Mucosa of rectum (tissue), 2 donors: ENCODE data around the gene ADAMTSL5.
"Not testable (repeated sequence)": the region's sequence is repeated elsewhere in the genome, so short reads cannot be mapped to it uniquely, and the experiment has no call there.

Experiments used
- H3K27ac ChIP-seq, 2 donors: one replicate each; pipeline ENCODE4 v1.7.0; 2013; ENCODE audit warnings: inconsistent platforms in 2 of 2, low read depth in 2 of 2, low read length in 2 of 2
- H3K27me3 ChIP-seq, 2 donors: one replicate each; pipeline ENCODE4 v1.7.0; 2013; ENCODE audit warnings: low read length in 2 of 2; ENCODE audit not compliant: control insufficient read depth in 2 of 2, insufficient read depth in 2 of 2
- H3K36me3 ChIP-seq, 2 donors: one replicate each; pipeline ENCODE4 v1.7.0; 2013; ENCODE audit warnings: low read length in 2 of 2; ENCODE audit not compliant: control insufficient read depth in 2 of 2, insufficient read depth in 2 of 2
- H3K4me1 ChIP-seq, 2 donors: one replicate each; pipeline ENCODE4 v1.7.0; 2013; ENCODE audit warnings: low read length in 2 of 2, mild to moderate bottlenecking in 1 of 2; ENCODE audit not compliant: control insufficient read depth in 2 of 2, insufficient read depth in 2 of 2
- H3K4me3 ChIP-seq, 2 donors: one replicate each; pipeline ENCODE4 v1.7.0; 2013; ENCODE audit warnings: low read length in 2 of 2
- H3K9ac ChIP-seq, 2 donors: one replicate each; pipeline ENCODE4 v1.7.0; 2013; ENCODE audit warnings: low read length in 2 of 2, low read depth in 1 of 2, mild to moderate bottlenecking in 1 of 2
- H3K9me3 ChIP-seq, 2 donors: one replicate each; pipeline ENCODE4 v1.7.0; 2013; ENCODE audit warnings: low read length in 2 of 2; ENCODE audit not compliant: control insufficient read depth in 2 of 2
- donor health status: healthy.
- donor health status: Normal muscosa, but diverticular disease.

The ADAMTSL5 gene

DNA sequence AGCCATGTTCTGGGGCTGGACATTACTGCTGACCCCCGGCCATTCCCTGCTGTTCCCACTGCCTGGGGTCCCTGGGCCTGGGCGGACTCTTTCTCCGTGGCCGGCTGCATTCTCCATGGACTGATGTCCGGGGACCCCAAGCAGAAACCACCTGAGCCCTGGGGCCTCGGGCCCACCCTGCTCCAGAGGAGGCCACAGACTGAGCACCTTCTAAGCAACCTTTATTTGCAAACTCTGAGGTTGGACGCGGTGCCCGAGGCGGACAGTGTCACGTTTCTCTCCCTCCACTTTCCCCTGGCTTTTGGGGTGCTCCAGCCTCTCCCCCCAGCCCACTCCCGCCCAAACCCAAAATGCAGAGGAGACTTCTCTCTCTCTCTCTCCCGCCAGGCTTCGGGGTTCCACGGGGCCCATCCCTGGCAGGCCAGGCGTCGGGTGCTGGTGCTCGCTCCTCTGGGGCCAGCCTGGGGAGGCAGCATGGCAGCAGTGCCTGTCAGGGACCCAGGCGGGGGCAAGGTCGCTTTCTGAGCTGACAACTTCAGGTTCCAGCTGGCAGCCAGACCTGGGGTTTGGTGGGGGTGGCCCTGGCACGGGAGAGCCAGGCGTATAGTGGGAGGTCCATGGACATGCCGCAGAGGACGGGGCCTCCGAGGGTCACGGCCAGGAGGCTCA, 31.5 kb downstream of the ADAMTSL5 start:
- Histone ChIP-seq H3K4me1 (peaks cover 7 to 12% of the 10 kb centered on the region in 2 donors), H3K27ac (no peak overlapping the region), H3K9ac (no peak overlapping the region), H3K4me3 (no peak overlapping the region), H3K36me3 (peaks cover 1 to 2% of the 10 kb centered on the region in 2 donors), H3K27me3 (no peaks in the 10 kb centered on the region), H3K9me3 (no peaks in the 10 kb centered on the region)

- peaks cover 7 to 12% of the 10 kb centered on the region in 2 donors for H3K4me1 ChIP-seq
- H3K4me3 ChIP-seq: peak within 1 kb of the TSS; percentile 88 to 95
- peak within 1 kb of the TSS; percentile 85 to 86 for H3K27ac ChIP-seq
- peaks cover 3% of the 10 kb centered on the region in 2 donors for H3K36me3 ChIP-seq
- no peaks in the 10 kb centered on the region for H3K27me3 ChIP-seq
- no peaks in the 10 kb centered on the region for H3K9me3 ChIP-seq
- H3K9ac ChIP-seq: peak within 1 kb of the TSS; percentile 63 to 85
These were observed 33.7 kb downstream of the ADAMTSL5 start, which contains the start of gene C19orf25 for GRCh38 chr19:1478934-1479707. C19orf25 (minus strand) TSS chr19:1479215; CDS start chr19:1478903, 312 bp downstream.

DNA sequence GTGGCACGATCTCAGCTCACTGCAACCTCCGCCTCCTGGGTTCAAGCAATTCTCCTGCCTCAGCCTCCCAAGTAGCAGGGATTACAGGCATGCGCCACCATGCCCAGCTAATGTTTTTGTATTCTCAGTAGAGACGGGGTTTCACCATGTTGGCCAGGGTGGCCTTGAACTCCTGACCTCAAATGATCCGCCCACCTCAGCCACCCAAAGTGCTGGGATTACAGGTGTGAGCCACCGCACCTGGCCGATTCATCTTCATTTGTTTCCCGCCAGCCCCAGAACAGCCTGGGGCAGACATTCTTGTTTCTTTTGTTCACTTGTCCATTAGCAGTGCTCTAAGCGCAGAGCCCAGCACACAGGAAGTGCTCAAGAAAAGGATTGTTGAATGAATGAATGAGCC, 35.8 kb downstream of the ADAMTSL5 start:
- H3K9me3 ChIP-seq, H3K36me3 ChIP-seq, H3K9ac ChIP-seq, H3K27me3 ChIP-seq, H3K27ac ChIP-seq, H3K4me3 ChIP-seq: not testable (repeated sequence)
- H3K4me1 ChIP-seq: peaks cover 7 to 12% of the 10 kb centered on the region in 2 donors

GRCh38 chr19:1475751-1476437, 36.9 kb downstream of the ADAMTSL5 start:
- Histone ChIP-seq H3K27ac (no peak overlapping the region), H3K27me3 (peaks cover 19% of the 10 kb centered on the region in 2 donors), H3K4me1 (peaks cover 16 to 19% of the 10 kb centered on the region in 2 donors), H3K9me3 (no peaks in the 10 kb centered on the region), H3K4me3 (no peak overlapping the region), H3K9ac (no peak overlapping the region), H3K36me3 (peaks cover 3% of the 10 kb centered on the region in 2 donors)

DNA sequence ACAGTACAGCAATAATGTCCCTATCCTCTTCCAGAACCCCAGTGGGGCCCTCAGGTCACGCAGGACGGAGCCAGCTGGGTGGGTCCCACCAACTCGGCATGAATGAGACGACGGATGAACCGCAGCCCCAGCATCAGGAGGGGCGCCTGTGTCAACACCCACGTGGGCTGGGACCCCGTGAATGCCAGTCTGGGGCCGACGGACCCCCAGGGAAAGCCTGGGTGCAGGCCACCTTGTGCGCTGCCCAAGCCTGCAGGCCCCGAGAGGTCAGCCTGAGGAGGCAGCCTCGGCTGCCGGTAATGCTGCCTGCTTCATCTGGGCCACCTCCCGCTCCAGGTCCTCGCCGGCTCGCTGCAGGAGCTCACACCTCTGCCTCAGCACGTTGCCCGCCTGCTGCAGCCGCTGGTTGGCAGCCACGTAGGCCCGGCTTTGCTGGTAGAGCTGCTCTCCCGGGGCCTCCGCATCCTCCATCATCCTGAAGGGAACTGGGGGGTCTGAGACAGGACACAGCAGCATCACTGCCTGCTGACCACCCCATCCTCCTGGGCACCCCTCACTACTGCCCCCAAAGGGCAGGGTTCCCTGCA, 38.0 kb downstream of the ADAMTSL5 start:
- Histone ChIP-seq H3K27me3 (peaks cover 21 to 27% of the 10 kb centered on the region in 2 donors), H3K9me3 (no peaks in the 10 kb centered on the region), H3K4me1 (peaks cover 26 to 29% of the 10 kb centered on the region in 2 donors), H3K36me3 (peaks cover 3% of the 10 kb centered on the region in 2 donors), H3K4me3 (no peak overlapping the region), H3K9ac (no peak overlapping the region), H3K27ac (no peak overlapping the region)

GRCh38 chr19:1474011-1474764, 38.6 kb downstream of the ADAMTSL5 start:
- Histone ChIP-seq H3K4me3 (no peak overlapping the region), H3K9me3 (no peaks in the 10 kb centered on the region), H3K27ac (no peak overlapping the region), H3K9ac (no peak overlapping the region), H3K36me3 (peaks cover 3% of the 10 kb centered on the region in 2 donors), H3K27me3 (peaks cover 21 to 31% of the 10 kb centered on the region in 2 donors), H3K4me1 (peaks cover 25 to 27% of the 10 kb centered on the region in 2 donors)

DNA sequence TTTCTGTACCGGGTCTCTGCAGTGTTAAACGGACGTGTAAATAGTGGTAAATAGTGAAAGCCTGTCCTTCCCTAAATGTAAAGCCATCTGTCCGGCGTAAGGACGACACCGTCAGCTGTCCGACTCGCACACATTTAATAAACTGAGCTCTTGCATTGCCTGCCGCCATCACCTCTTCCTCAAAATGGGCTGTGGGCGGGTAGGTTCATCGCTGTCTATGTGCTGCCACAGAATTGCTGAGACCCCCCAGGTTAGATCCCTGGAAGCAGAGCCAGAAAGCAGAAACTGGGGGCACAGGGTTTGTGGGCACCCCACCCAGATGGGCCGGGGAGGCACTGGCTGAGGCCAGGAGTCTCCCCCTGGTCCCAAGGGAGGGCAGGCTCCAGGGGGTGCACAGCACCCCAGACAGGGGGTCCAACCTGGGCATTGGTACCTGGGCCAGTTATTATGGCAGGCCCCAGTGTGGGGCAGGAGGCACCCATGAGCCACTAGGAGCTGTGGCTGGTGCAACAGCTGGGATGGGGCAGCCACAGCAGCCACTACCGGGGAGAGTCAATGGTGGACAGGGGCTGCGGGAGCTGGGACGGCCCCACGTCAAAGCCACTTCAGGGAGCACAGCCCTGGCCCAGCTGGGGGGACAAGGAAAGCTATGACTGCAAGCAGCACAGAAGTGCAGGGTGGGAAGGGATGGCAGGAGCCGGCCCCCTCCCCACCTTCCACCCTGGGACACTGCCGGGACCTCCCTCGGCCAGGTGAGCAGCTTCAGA, 39.6 kb downstream of the ADAMTSL5 start:
- Histone ChIP-seq H3K9me3 (no peaks in the 10 kb centered on the region), H3K9ac (no peak overlapping the region), H3K36me3 (peaks cover 3% of the 10 kb centered on the region in 2 donors), H3K4me3 (no peak overlapping the region), H3K27me3 (peaks cover 24 to 34% of the 10 kb centered on the region in 2 donors), H3K27ac (no peak overlapping the region), H3K4me1 (peaks cover 21 to 26% of the 10 kb centered on the region in 2 donors)

GRCh38 chr19:1472231-1473084, 40.4 kb downstream of the ADAMTSL5 start:
- peaks cover 3% of the 10 kb centered on the region in 2 donors for H3K36me3 ChIP-seq
- H3K27me3 ChIP-seq: peaks cover 28 to 41% of the 10 kb centered on the region in 2 donors
- H3K9ac ChIP-seq: no peak overlapping the region
- no peak overlapping the region for H3K27ac ChIP-seq
- peaks cover 26 to 31% of the 10 kb centered on the region in 2 donors for H3K4me1 ChIP-seq
- no peak overlapping the region for H3K4me3 ChIP-seq
- H3K9me3 ChIP-seq: no peaks in the 10 kb centered on the region
